Erythroblast (primary cell): ENCODE results near the gene CDKAL1.

Source experiments
- GATA1 ChIP-seq: IDR thresholded peaks from 2 replicates; pipeline ENCODE4 v1.6.1; 2011; ENCODE audit warnings: low read depth, mild to moderate bottlenecking, control low read depth, low read length, moderate library complexity
- POLR2A ChIP-seq: IDR thresholded peaks from 2 replicates; pipeline ENCODE4 v1.6.1; 2011; ENCODE audit warnings: mild to moderate bottlenecking, low read length

- TF ChIP-seq POLR2A (no peak), GATA1 (no peak)
Measured at GRCh38 chr6:21147995-21148394, 613.7 kb downstream of the CDKAL1 start.
